ENCODE measurements around the gene KRABD2.
"Not testable (repeated sequence)": the region's sequence is repeated elsewhere in the genome, so short reads cannot be mapped to it uniquely, and the experiment has no call there.

KRABD2 gene

DNA sequence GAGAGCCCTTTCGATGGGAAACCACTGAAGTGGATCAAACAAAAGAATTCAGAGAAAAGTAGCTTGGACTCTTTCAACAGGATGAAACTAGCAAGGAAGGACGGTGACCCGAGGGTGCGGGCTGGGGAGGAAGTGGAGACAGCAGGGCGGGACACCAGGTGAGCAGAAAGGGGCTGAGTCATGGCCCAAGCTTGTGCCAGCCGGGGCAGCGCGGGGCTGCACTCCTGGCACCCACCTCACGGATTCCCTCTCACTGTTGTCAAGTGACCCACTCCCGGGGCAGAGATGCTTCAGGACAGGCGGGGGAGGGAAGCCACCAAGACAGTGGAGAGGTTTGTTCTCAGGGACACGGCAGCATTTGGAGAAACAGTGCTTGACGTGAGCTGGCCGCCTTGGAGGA lies 31.9 kb upstream of the KRABD2 start:
- H3K4me1 Mint-ChIP-seq: peaks cover 8 to 16% (median 14%) of the 10 kb centered on the region in 4 donors

DNA sequence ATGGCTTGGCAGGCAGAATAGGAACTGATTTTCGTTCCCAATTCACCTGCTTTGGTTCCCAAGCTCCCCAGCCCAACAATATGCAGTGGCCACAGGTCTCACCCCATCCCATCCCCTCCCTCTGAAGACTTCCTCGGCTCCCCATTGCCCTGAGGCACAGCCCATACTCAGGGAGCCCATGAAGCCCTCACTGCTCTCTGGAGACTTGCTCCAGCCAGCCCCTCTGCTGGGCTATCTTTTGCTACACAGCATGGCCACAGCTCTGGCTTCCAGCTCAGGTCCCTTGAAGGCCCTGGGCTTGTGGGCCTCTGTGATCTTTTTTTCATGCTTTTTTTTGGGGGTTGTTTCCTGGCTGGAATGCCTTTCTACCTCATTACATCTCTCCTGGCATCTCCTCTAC lies 29.7 kb upstream of the KRABD2 start:
- DNase-seq: no peak
- Mint-ChIP-seq H3K36me3 (peaks cover 0 to 2% (median 0%) of the 10 kb centered on the region in 3 donors), H3K27me3 (peaks cover 10 to 32% (median 15%) of the 10 kb centered on the region in 5 donors), H3K27ac (peak overlapping the region in 1 of 10 donors; percentile 46), H3K9me3 (no peaks in the 10 kb centered on the region), H3K4me1 (peaks cover 4 to 9% (median 6%) of the 10 kb centered on the region in 4 donors), H3K4me3 (no peak overlapping the region)
- POLR2A ChIA-PET: no interaction called here
- no peak for ATAC-seq

More for the DNA sequence above, 31.9 kb upstream of the KRABD2 start:
- peak overlapping the region in 2 of 10 donors; percentile 37 to 57 for H3K27ac Mint-ChIP-seq
- H3K9me3 Mint-ChIP-seq: no peaks in the 10 kb centered on the region
- ATAC-seq: no peak
- no peak overlapping the region for H3K4me3 Mint-ChIP-seq
- H3K27me3 Mint-ChIP-seq: peaks cover 4 to 15% (median 5%) of the 10 kb centered on the region in 5 donors
- POLR2A ChIA-PET: interaction anchor here (0.6 kb wide), 1 partner anchor 334 kb away, joined by 4 read pairs; no protein-coding TSS in a partner anchor
- H3K36me3 Mint-ChIP-seq: no peaks in the 10 kb centered on the region
- DNase-seq: no peak

DNA sequence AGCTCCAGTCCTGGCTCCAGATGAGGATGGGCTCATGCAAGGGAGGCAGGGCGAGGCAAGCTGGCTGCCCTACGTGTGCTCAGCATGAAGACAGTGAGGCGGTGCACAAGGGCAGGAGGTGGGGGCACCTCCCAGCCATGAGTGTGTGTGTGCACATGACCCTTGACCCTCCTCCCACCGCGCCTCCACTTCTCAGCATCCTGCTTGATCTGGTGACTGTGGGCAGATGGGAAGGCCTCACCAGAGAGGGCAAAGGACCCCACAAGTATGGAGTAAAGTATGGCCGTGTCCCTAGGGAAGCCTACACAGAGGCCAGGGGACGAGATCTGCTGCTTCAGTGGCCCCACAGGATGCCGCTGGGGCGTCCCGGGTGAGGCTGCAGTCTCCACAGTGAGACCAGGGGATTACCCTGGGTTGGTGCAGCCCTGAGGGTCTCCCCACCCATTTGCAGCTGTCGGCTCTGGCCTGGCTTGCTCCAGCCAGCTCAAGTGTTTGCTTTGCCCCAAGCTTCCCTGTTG lies 29.1 kb upstream of the KRABD2 start:
- no peak for DNase-seq
- Mint-ChIP-seq H3K36me3 (peaks cover 0 to 2% (median 0%) of the 10 kb centered on the region in 3 donors), H3K4me3 (no peak overlapping the region), H3K27ac (no peak overlapping the region), H3K9me3 (no peaks in the 10 kb centered on the region), H3K4me1 (peaks cover 4 to 8% (median 5%) of the 10 kb centered on the region in 4 donors), H3K27me3 (peaks cover 15 to 38% (median 19%) of the 10 kb centered on the region in 5 donors)
- no peak for ATAC-seq
- POLR2A ChIA-PET: no interaction called here

DNA sequence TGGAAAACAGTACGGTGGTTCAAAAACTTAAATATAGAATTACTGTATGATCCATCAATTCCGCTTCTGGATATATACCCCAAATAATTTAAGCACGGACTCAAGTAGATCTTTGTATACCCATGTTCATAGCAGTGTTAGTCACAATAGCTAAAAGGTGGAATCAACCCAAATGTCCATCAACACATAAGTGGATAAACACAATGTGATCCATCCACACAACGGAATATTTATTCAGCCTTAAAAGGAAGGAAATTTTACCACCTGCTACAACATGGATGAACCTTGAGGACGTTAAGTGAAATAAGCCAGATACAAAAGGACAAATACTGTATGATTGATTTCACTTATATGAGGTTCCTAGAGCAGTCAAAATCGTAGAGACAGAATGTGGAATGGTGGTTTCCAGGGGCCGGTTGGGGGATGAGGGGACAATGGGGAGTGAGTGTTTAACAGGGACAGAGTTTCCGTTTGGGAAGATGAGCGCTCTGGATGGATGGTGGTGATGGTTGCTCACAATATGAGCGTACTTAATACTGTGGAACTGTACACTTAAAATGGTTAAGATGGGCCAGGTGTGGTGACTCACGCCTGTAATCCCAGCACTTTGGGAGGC lies 26.5 kb upstream of the KRABD2 start:
- POLR2A ChIA-PET: interaction anchor here (0.7 kb wide), 2 partner anchors 17 to 135 kb away, joined by 3 read pairs; no protein-coding TSS in a partner anchor
- Mint-ChIP-seq H3K27ac (peak overlapping the region in 1 of 10 donors; percentile 46), H3K36me3 (peaks cover 0 to 2% (median 0%) of the 10 kb centered on the region in 3 donors), H3K4me1 (no peaks in the 10 kb centered on the region), H3K4me3 (no peak overlapping the region), H3K9me3 (no peaks in the 10 kb centered on the region), H3K27me3 (peaks cover 15 to 39% (median 22%) of the 10 kb centered on the region in 5 donors)
- DNase-seq (no peak), ATAC-seq (no peak)

DNA sequence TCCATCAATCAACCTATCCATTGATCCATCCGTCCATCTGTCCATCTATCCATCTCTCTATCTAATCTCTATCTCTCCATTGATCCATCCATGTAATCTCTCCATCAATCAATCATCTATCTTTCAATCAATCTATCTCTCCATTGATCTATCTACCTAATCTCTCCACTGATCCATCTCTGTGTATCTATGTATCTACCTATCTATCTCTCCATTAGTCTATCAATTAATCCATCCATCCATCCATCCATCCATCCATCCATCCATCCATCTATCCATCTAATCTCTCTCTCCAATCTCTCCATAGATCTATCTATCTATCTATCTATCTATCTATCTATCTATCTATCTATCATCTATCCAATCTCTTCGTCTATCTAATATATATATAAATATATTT lies 24.6 kb upstream of the KRABD2 start:
- peaks cover 0 to 2% (median 0%) of the 10 kb centered on the region in 3 donors for H3K36me3 Mint-ChIP-seq
- H3K27me3 Mint-ChIP-seq: peaks cover 17 to 40% (median 25%) of the 10 kb centered on the region in 5 donors
- DNase-seq (no peak), ATAC-seq (no peak)
- H3K4me3 Mint-ChIP-seq: no peak overlapping the region
- H3K27ac Mint-ChIP-seq: peak overlapping the region in 1 of 10 donors; percentile 6
- POLR2A ChIA-PET: no interaction called here
- no peaks in the 10 kb centered on the region for H3K9me3 Mint-ChIP-seq
- peaks cover 0 to 2% (median 0%) of the 10 kb centered on the region in 4 donors for H3K4me1 Mint-ChIP-seq

DNA sequence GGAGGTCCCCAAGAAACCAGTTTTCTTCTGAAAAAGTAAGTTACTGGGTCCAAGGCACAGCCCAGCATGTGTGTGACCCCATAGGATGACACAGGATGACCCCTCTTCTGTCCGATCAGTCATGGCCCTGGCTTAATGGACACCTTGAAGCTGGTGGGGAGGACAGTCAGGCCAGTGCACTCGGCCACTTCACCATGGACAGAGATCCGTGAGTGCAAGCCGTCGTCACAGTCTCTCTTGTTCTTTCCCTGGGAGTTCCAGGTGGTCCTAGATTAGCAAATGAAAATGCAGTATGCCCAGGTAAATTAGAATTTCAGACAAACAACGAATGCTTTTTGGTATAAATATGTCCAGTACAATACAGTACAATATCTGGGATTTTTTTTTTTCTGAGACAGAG lies 22.5 kb upstream of the KRABD2 start:
- POLR2A ChIA-PET: no interaction called here
- Mint-ChIP-seq H3K4me1 (peaks cover 4 to 5% (median 4%) of the 10 kb centered on the region in 4 donors), H3K36me3 (peaks cover 0 to 2% (median 0%) of the 10 kb centered on the region in 3 donors), H3K27ac (no peak overlapping the region), H3K9me3 (no peaks in the 10 kb centered on the region), H3K27me3 (peaks cover 17 to 32% (median 25%) of the 10 kb centered on the region in 5 donors), H3K4me3 (no peak overlapping the region)
- DNase-seq (no peak), ATAC-seq (no peak)

DNA sequence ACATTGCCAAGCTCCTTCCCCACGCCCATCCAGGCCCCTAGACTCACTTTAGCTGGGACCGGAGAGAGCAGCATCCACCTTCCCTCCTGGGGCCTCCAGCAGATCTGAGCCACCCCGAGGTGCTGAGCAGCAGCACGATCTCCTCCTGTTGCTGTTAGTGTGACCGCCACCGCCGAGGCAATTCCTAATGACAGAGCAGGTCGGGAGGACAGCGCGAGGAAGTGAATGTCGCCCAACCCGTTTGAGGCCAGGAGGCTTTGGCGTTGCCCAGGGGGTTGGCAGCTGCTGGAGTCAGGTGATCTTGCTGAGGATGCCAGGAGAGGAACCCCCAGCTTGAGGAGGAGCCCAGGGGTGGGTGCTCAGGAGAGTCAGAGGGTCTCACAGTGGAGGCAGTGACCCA lies 21.1 kb upstream of the KRABD2 start, which contains the start of gene RNF222:
Gene RNF222, minus strand, starts transcription at position 192 of the 400 bp plus-strand sequence. CDS start 4,366 bp downstream, outside the sequence.
- Mint-ChIP-seq H3K4me3 (no peak within 1 kb of the TSS), H3K36me3 (peaks cover 0 to 1% (median 0%) of the 10 kb centered on the region in 3 donors), H3K27me3 (peaks cover 13 to 24% (median 20%) of the 10 kb centered on the region in 5 donors), H3K27ac (peak within 1 kb of the TSS in 4 of 10 donors; percentile 25 to 79 (median 34)), H3K4me1 (peaks cover 9 to 15% (median 12%) of the 10 kb centered on the region in 4 donors), H3K9me3 (no peaks in the 10 kb centered on the region)
- POLR2A ChIA-PET: no interaction called here
- ATAC-seq: no peak
- no peak for DNase-seq

DNA sequence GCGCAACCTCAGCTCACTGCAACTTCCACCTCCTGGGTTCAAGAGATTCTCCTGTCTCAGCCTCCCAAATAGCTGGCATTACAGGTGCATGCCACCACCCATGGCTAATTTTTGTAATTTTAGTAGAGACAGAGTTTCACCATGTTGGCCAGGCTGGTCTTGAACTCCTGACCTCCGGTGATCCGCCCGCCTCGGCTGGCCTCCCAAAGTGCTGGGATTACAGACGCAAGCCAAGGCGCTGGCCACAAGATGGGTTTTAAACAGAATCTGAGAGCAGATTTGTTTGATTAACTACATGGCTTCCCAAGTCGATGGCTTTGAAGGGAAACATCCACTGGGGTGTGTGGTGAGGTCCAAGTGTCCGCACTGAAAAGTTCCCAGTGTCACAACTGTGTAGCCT lies 18.0 kb upstream of the KRABD2 start:
- Mint-ChIP-seq H3K4me1 (peaks cover 9 to 18% (median 12%) of the 10 kb centered on the region in 4 donors), H3K27ac (peak overlapping the region in 6 of 10 donors; percentile 62 to 99 (median 96))
- H3K36me3 Mint-ChIP-seq, ATAC-seq, DNase-seq, H3K9me3 Mint-ChIP-seq, H3K4me3 Mint-ChIP-seq, H3K27me3 Mint-ChIP-seq: not testable (repeated sequence)
- POLR2A ChIA-PET: interaction anchor here (1.3 to 1.4 kb wide), 2 partner anchors 11 to 12 kb away, joined by 7 to 8 read pairs; partner anchors contain the start of gene RPL26

DNA sequence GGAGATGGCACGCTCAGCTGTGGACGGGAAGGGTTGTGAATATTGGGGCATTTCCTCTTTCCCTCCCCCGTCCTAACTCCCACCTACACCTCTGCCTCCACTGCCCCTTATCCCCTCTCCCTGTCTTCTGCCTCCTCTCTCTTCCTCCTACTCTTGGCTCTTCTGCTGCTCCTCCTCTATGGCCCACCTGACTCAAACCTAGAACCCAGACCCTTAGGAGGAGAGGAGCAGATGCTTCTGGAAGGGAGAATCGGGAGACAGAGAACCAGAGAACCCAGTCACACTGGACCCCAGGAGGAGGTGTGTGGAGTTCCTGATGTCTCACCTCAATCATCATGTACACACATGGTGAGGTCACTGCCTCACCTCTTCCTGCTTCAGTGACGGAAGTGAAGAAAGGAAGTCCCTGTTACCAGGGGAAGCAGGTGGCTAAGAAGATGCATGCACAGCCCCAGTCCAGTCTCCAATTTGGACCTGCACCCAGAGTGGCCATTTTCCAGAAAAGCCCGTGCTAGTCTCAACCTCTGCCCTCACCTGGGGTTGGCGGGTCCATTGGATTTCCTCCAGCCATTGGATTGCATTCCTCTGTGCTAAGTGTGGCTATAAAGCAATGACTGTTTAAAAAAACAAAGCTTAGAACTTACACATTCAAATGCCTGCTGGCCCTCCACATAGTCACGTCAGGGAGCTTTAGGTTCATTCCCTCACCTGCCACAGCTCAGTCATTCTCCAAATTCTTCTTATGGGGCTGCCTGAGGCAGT lies 17.1 kb upstream of the KRABD2 start:
- POLR2A ChIA-PET: interaction anchor here (1.3 to 1.4 kb wide), 2 partner anchors 10 to 11 kb away, joined by 7 to 8 read pairs; partner anchors contain the start of gene RPL26
- DNase-seq: peak in 9 of 10 donors; percentile 22 to 78 (median 55)

DNA sequence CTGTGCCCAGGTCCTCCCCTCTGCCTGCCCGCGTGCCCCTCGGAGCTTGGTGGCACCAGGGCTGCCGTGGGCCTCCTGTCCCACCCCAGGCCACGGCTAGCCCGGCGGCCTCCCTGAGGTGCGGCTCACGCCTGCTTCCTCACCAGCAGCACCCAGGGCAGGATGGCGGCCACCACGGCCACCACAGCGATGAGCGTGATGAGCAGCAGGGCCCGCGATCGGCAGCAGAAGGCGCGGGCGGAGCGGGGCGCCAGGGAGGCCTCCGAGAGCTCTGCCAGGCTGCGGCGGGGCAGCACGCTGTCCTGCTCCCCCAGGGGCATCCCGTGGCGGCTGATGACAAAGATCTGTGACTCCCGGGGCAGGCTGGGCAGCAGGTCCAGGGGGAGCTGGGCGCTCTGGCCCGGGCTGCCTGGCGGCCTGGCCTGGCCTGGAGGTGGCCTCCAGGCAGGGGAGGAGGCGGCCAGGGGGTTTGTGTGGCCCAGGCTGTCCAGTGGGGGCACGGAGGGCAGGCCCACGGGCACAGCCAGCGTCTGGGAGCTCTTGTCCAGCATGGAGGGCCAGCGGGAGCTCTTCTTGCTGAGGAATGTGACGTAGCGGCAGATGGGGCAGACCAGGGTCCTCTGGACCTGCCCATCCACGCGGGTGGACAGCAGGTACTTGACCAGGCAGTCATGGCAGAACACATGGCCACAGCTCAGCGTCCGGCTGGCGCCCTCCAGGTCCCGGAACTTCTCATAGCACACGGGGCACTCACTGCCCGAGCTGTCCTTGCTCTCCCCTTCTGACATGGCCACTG lies 16.4 kb upstream of the KRABD2 start:
- Mint-ChIP-seq H3K27ac (peak overlapping the region in 9 of 10 donors; percentile 82 to 99 (median 97)), H3K9me3 (no peaks in the 10 kb centered on the region), H3K4me1 (peaks cover 9 to 23% (median 16%) of the 10 kb centered on the region in 4 donors), H3K4me3 (peak overlapping the region in 1 of 10 donors; percentile 58), H3K36me3 (no peaks in the 10 kb centered on the region), H3K27me3 (peaks cover 0 to 3% (median 2%) of the 10 kb centered on the region in 5 donors)
- POLR2A ChIA-PET: interaction anchor here (1.4 to 1.6 kb wide), 2 partner anchors 9 kb away, joined by 6 to 8 read pairs; no protein-coding TSS in a partner anchor
- ATAC-seq (no peak), DNase-seq (no peak)

More for the DNA sequence above, 17.1 kb upstream of the KRABD2 start:
- Mint-ChIP-seq H3K27ac (peak overlapping the region; percentile 82 to 99 (median 97)), H3K36me3 (no peaks in the 10 kb centered on the region), H3K9me3 (no peaks in the 10 kb centered on the region), H3K4me1 (peaks cover 9 to 18% (median 12%) of the 10 kb centered on the region in 4 donors), H3K4me3 (peak overlapping the region in 9 of 10 donors; percentile 24 to 67 (median 58)), H3K27me3 (peaks cover 0 to 7% (median 3%) of the 10 kb centered on the region in 5 donors)
- ATAC-seq: peak; percentile 97 to 99

DNA sequence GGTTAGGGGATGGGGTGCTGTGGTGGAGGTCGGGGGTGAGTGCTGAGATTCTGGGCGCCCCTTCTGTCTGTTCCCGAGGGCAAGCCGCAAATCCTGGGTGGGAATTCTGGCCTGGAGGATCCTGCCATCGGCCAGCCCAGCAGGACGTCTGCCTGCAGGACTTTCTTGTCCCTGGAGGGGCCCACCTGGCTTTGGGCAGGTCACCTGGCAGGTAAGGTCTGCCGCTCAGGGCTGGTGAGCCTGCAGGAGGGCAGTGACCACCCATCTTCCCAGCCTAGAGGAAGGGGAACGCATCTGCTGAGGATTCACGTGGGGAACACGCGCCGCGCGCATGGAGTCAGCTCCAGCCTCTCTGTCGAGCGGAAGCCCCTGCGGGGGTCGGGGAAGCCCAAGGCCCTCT lies 15.8 kb upstream of the KRABD2 start:
- H3K36me3 Mint-ChIP-seq: no peaks in the 10 kb centered on the region
- POLR2A ChIA-PET: interaction anchor here (1.6 kb wide), 1 partner anchor 8 kb away, joined by 6 read pairs; no protein-coding TSS in a partner anchor
- H3K4me1 Mint-ChIP-seq: peaks cover 9 to 28% (median 21%) of the 10 kb centered on the region in 4 donors
- no peak overlapping the region for H3K4me3 Mint-ChIP-seq
- peaks cover 0 to 2% (median 0%) of the 10 kb centered on the region in 5 donors for H3K27me3 Mint-ChIP-seq
- ATAC-seq: no peak
- H3K9me3 Mint-ChIP-seq: no peaks in the 10 kb centered on the region
- DNase-seq: no peak
- H3K27ac Mint-ChIP-seq: peak overlapping the region in 3 of 10 donors; percentile 60 to 90 (median 69)

Data from naive thymus-derived CD8-positive, alpha-beta T cell (primary cell).